Measurements from ENCODE around the gene ERLEC1. TPM values are rescaled to one million over a fixed set of nuclear protein-coding genes. Genes with fewer than 3 reads are reported as not detected.
A peak's percentile ranks its signal among the peaks of the same experiment; 100 is the strongest.

Gene ERLEC1
- polyA plus RNA-seq, 1 donor from 2014 or later, result 88.6 TPM

DNA sequence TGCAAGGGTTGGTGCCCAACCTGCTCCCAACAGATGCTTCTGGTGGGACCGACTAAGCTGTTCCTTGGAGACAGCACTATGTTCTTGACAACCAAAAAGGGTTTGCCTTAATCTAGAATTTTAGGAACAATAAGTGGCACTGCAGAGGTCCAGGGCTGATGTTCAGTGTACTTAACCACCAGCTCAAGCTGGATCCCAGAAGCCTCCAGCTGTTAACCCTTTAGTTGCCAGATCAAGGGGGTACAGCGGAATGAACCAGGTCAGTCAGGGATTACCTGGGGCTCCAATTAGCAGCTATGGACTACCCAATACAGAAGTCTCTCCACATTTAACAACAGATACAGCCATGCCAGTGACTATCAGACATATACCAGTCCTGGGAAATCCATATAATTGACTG lies 69.4 kb downstream of the ERLEC1 start:
- H3K27ac ChIP-seq (ENCODE audit: low read length), result no peak overlapping the region
- no peak overlapping the region for H3K4me2 ChIP-seq (ENCODE audit: low read length)
- no peaks in the 10 kb centered on the region for H3K79me2 ChIP-seq (replicated peaks; ENCODE audit: insufficient read depth, low read length)
- H3F3A ChIP-seq (ENCODE audit: insufficient read depth, low read length, poor library complexity, severe bottlenecking), result no peaks in the 10 kb centered on the region
- no peak overlapping the region for H2AFZ ChIP-seq (ENCODE audit: low read depth, low read length)
- H3K9ac ChIP-seq (ENCODE audit: low read length), result no peak overlapping the region
- H3K9me2 ChIP-seq (ENCODE audit: insufficient read depth, low read length), result no peaks in the 10 kb centered on the region
- no peaks in the 10 kb centered on the region for H3K27me3 ChIP-seq (ENCODE audit: insufficient read depth, low read depth, low read length)
- TF ChIP-seq SMC3 (conservative IDR thresholded peaks at IDR 0.05; ENCODE audit: poor library complexity) (no peak), POLR2AphosphoS5 (IDR thresholded peaks at IDR 0.05) (no peak), RAD21 (conservative IDR thresholded peaks at IDR 0.05) (no peak), EP300 (conservative IDR thresholded peaks at IDR 0.05; ENCODE audit: poor library complexity, severe bottlenecking) (no peak), CTCF (IDR thresholded peaks at IDR 0.05; ENCODE audit: poor library complexity, severe bottlenecking) (no peak)
- no peaks in the 10 kb centered on the region for H3K9me3 ChIP-seq (ENCODE audit: low read length)
- H4K20me1 ChIP-seq (ENCODE audit: insufficient read depth), result no peaks in the 10 kb centered on the region
- H3K4me3 ChIP-seq (ENCODE audit: low read length), result no peak overlapping the region
- H3K36me3 ChIP-seq (ENCODE audit: insufficient read depth, low read length), result no peaks in the 10 kb centered on the region

GRCh38 chr2:53859206-53860181 lies 72.7 kb downstream of the ERLEC1 start, which contains the start of gene GPR75:
TSS of gene GPR75 (minus strand) at chr2:53859967. CDS start at chr2:53854756, 5,211 bp downstream.
- Histone ChIP-seq H3K9ac (ENCODE audit: low read length) (no peak within 1 kb of the TSS), H3K4me3 (ENCODE audit: low read length) (peak within 1 kb of the TSS; percentile 53), H4K20me1 (ENCODE audit: insufficient read depth) (no peaks in the 10 kb centered on the region), H3K79me2 (replicated peaks; ENCODE audit: insufficient read depth, low read length) (no peaks in the 10 kb centered on the region), H3K36me3 (ENCODE audit: insufficient read depth, low read length) (no peaks in the 10 kb centered on the region), H3F3A (ENCODE audit: insufficient read depth, low read length, poor library complexity, severe bottlenecking) (no peaks in the 10 kb centered on the region), H3K9me3 (ENCODE audit: low read length) (no peaks in the 10 kb centered on the region), H3K27ac (ENCODE audit: low read length) (no peak within 1 kb of the TSS), H3K27me3 (ENCODE audit: insufficient read depth, low read depth, low read length) (no peaks in the 10 kb centered on the region), H3K4me2 (ENCODE audit: low read length) (no peak within 1 kb of the TSS), H2AFZ (ENCODE audit: low read depth, low read length) (no peak within 1 kb of the TSS), H3K9me2 (ENCODE audit: insufficient read depth, low read length) (no peaks in the 10 kb centered on the region)
- no peak for TF ChIP-seq EZH2 (IDR thresholded peaks at IDR 0.05; ENCODE audit: borderline replicate concordance, insufficient read depth, low read length, poor library complexity, severe bottlenecking)
- TF ChIP-seq CTCF (IDR thresholded peaks at IDR 0.05; ENCODE audit: poor library complexity, severe bottlenecking), result no peak
- TF ChIP-seq TAF1 (IDR thresholded peaks at IDR 0.05; ENCODE audit: low read depth), result no peak

- H3K9me3 ChIP-seq (ENCODE audit: low read length), result no peaks in the 10 kb centered on the region
- H3K4me2 ChIP-seq (ENCODE audit: low read length), result no peak overlapping the region
- no peak overlapping the region for H3K9ac ChIP-seq (ENCODE audit: low read length)
- no peak for TF ChIP-seq EZH2 (IDR thresholded peaks at IDR 0.05; ENCODE audit: borderline replicate concordance, insufficient read depth, low read length, poor library complexity, severe bottlenecking)
- TF ChIP-seq EP300 (conservative IDR thresholded peaks at IDR 0.05; ENCODE audit: poor library complexity, severe bottlenecking), result no peak
- no peak for TF ChIP-seq REST (IDR thresholded peaks at IDR 0.05; ENCODE audit: borderline replicate concordance)
- no peaks in the 10 kb centered on the region for H4K20me1 ChIP-seq (ENCODE audit: insufficient read depth)
- no peak overlapping the region for H3K27ac ChIP-seq (ENCODE audit: low read length)
- no peaks in the 10 kb centered on the region for H3K9me2 ChIP-seq (ENCODE audit: insufficient read depth, low read length)
- no peaks in the 10 kb centered on the region for H3K27me3 ChIP-seq (ENCODE audit: insufficient read depth, low read depth, low read length)
- H3K36me3 ChIP-seq (ENCODE audit: insufficient read depth, low read length), result peaks cover 6% of the 10 kb centered on the region
- no peak overlapping the region for H3K4me3 ChIP-seq (ENCODE audit: low read length)
- H3K79me2 ChIP-seq (replicated peaks; ENCODE audit: insufficient read depth, low read length), result no peaks in the 10 kb centered on the region
- no peaks in the 10 kb centered on the region for H3F3A ChIP-seq (ENCODE audit: insufficient read depth, low read length, poor library complexity, severe bottlenecking)
- no peak overlapping the region for H2AFZ ChIP-seq (ENCODE audit: low read depth, low read length)
Measured at GRCh38 chr2:53861824-53862223, 75.0 kb downstream of the ERLEC1 start.

Measured in neural cell (in vitro differentiated cells).